ENCODE data around the gene ZNF512B. TPM values are rescaled to one million over a fixed set of nuclear protein-coding genes. Genes with fewer than 3 reads are reported as not detected.

Gene ZNF512B
- polyA plus RNA-seq, 1 donor: 23.0 TPM

- no peak for DNase-seq (ENCODE audit: low read depth)
Measured at GRCh38 chr20:63950701-63951397, 18.9 kb downstream of the ZNF512B start.

- DNase-seq (ENCODE audit: low read depth): no peak
Measured at GRCh38 chr20:63947638-63948456, 21.9 kb downstream of the ZNF512B start.

DNA sequence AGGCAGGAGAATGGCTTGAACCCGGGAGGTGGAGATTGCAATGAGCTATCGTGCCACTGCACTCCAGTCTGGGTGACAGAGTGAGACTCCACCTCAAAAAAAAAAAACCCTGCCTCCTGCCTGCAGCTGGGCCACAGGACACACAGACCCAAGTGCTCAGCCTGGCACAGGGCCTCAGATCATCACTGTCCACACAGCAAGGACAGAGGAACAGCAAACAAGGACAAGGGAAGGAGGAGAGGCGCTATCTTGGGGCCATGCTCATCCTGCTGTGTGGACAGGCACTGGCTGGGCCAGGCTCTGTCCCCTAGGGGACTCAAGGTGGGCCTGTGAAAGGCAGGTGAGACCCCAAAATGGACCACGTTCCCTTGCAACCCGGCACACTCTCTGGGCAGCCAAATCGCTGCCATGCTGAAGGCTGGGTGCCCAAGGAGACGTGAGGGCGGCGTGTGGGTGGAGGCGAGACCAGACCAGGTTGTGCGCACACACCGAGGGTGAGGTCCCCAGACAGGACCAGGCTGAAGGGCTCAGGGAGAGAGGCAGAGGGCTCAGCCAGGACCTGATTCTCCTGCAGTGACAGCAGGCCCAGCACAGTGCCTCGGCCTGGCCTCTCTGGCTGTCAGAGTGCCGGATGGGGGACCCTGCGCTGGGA, 22.6 kb downstream of the ZNF512B start:
- no peak for DNase-seq (ENCODE audit: low read depth)

DNA sequence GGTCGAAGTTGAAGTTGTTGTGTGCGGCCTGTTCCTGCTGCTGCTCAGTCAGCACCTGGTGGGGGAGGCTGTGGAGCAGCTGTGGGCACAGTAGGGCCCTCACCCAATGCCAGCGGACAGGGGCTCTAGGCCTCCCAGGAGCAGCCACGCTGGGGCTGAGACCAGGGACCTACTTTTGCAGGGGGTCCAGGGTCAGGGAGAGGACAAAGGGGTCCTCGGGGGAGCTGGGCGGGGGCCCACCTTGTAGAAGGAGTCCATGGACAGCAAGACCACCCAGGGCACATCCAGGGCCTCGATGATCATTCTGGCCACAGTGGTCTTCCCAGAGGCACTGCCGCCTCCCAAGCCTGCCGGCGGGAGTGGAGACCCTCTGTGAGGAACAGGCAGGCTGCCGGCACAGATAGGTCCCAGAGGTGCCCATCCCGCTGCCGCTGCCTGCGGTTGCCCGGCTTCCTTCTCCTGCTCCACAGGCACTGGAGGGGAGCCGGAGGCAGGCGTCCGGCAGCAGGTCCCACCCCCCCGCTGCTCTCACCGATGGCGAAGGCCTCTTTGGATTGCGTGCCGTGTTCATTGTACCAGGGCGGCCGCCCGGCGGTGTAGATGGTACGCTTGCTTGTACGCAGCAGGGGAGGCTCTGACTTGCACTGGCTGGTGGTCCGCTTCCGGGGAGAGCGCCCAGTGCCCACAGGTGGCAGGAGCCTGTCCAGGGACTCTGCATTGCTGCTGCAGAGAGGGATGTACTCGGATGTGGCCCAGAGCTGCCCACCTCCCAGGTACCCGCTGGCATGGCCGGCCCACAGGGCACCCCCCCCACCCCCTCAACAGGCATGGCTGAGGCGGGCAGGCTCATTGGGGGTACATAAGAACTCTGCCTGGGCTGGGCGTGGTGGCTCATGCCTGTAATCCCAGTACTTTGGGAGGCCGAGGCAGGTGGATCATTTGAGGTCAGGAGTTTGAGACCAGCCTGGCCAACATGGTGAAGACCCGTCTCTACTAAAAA, 23.5 kb downstream of the ZNF512B start:
- no peak for DNase-seq (ENCODE audit: low read depth)

DNA sequence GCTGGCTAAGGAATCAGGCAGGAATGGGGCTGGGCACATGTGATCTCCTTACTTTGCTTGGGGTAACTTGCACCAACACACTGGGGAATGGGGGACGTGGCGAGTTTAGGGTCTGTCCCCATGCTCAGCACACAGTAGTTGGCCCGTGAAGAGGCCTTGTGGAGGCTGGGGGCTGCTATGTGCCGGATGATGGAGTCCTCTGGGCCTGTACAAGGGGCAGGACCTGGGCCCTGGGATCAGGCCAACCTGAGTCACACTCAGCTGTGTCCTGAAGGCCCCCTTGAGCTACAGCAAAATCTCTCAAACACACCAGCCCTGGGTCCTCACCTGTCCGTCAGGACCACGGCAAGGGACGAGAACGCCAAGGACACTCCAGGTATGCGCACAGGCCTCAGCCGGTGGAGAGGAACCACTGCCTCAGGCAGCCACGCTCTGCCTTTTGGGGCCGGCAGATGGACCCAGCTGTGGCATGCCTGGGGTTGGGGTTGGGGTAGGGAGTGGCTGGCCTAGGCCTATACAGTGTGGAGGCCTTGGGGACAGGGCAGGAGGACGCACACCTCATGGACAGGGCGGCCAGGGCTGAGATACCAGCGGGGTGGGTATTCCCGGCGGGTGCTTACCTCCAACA, 24.6 kb downstream of the ZNF512B start:
- no peak for DNase-seq (ENCODE audit: low read depth)

DNA sequence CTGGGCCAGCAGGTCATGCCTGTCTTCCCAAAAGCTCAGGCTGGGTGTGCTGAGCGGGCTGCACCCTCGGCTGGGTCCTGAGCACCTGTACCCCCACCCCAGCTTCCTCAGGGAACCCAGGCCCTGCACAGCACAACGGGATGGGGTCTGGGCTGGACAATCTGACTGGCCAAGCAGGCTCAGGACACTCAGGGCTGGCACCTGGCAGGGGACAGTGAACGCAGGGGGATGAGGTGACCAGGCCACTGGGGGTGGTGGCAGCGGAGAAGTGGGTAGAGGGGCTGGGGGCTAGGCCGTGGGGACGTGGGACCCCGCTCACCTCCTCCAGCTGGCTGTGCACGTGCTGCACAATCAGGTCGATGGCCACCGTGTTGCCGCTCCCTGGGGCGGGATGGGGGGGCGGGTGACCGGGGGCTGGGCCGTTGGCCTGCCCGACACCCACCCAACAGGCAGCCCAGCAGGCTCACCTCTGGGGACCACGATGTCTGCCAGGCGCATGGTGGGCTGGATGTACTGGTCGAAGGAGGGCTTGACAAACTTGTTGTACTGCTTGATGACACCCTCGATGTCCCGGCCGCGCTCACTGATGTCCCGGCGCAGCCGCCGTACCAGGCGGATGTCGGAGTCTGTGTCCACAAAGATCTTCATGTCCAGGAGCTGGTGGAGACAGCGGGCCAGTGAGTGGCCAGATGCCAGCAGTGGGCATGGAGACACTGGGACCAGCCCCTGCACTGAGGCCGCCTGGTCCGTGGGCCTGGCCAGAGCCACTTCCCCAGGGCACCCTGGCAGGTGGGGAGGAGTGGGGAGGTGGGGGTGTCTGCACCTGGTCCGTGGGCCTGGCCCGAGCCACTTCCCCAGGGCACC, 25.4 kb downstream of the ZNF512B start:
- DNase-seq (ENCODE audit: low read depth): no peak

GRCh38 chr20:63943808-63944077, 26.0 kb downstream of the ZNF512B start:
- no peak for DNase-seq (ENCODE audit: low read depth)

GRCh38 chr20:63942969-63943807, 26.5 kb downstream of the ZNF512B start:
- no peak for DNase-seq (ENCODE audit: low read depth)

DNA sequence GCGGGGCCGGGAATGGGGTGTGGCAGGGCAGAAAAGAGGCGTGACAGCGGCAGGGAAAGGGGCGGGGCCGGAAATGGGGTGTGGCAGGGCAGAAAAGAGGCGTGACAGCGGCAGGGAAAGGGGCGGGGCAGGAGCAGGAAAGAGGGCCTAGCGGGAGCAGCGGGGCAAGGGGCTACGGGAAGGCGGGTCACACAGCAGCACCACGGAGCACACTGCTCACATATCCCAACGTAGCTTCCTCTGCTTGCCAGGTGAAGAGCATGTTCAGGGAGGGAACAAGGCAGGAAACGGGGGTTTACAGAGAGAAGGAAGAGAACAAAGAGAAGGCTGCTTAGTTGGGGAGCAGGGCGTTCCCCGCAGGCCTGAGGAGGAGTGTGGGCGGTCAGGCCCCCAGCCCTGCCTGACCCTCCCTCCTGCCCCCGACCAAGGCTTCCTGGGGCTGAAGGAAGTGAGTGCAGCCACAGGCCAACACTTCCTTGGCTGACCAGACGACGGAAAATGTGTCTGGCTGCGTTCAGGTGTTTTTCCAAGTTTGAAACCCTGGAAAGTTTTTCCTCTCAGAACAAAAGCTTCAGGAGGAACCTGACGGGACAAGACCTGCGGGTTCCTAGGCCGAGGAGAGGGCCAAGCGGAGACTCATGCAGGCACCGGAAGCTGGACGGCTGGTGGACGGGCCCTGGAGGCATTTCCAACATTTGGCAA, 27.3 kb downstream of the ZNF512B start:
- DNase-seq (ENCODE audit: low read depth): no peak

DNA sequence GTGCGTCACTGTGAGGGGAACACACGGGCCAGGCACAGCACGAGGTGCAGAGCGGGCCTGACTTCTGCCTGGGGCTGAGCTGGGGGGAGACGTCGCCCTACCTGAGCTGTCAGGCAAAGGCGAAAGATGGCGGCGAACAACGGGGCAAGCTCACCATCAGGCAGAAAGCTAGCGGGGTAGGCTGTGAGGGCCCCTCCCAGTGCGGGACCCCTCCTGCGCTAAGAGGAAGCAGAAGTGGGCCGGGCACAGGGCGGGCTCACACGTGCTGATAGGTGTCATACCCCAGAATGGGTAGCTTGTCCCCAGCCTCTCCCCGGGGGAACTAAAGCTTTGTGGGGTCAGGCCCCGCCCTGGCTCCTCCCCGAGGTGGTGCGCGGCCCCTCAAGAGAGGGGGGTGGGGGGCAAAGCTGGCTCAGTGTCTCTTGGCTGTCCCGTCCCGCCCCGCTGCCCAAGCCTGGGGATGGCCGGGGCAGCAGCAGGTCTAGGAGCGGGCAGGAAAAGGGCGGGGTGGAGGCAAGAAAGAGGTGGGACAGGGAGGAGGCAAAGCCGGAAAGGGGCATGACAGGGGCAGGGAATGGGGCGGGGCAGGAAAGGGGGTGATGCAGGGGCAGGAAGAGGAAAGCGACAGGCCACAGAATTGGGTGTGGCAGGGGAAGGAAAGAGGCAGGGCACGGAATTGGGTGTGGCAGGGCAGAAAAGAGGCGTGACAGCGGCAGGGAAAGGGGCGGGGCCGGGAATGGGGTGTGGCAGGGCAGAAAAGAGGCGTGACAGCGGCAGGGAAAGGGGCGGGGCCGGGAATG, 28.2 kb downstream of the ZNF512B start:
- DNase-seq (ENCODE audit: low read depth): no peak

DNA sequence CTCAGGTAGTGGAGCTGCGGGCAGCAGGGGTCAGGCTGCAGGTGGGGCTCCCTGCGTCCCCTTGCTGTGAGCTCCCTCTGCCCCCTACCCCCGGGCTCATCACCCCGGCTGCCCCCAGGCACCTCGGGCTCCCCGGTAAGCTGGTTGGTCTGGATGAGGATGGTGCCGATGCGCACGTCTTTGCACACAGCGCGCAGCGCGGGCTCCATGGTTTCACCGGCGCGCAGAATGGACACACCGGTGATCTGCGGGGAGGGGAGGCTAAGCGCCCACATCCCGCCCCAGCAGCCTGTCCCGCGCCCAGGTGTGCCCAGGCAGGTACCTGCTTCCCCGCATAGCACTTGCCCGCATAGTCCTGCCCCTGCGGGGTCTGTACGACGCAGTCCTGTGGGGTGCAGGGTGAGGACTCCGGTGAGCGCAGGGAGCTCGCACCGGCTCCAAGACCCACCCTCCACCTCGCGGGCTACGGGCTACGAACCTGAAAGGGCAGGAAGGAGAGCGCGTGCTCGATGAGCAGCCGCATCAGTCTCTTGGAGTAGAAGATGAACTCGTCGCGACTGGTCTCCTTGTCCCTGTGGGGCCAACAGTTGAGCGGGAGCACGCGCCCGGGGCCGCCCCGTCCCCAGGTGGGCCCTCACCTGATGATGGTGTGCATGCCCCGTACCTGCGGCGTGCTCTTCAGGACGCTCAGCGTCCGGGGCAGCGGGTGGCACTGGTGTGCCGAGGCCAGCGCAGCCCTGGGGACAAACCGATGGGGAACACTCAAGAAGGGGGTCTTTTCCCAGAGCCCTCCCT, 29.1 kb downstream of the ZNF512B start:
- DNase-seq (ENCODE audit: low read depth): no peak

DNA sequence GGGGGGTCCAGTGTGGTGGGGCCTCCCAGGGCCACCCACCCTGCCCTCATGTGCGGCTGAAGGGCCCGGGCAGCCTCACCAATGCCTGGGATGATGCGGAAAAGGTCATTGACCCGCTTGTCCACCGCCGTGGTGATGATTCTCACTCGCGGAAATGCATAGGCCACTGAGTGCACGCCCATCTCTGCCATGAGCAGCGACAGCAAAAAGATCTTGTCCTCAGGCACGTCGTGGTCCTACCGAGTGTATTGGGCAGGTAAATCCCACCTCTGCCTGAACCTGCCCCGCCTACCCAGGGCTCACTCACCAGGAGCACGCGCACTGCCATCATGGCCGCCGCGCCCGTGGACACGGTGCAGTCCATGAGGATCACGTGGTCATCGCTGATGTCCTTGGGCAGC, 29.7 kb downstream of the ZNF512B start:
- DNase-seq (ENCODE audit: low read depth): no peak

- DNase-seq (ENCODE audit: low read depth): no peak
Measured at GRCh38 chr20:63939061-63939935, 30.4 kb downstream of the ZNF512B start.

- DNase-seq (ENCODE audit: low read depth): no peak
Measured at GRCh38 chr20:63937596-63937995, 32.1 kb downstream of the ZNF512B start.

DNA sequence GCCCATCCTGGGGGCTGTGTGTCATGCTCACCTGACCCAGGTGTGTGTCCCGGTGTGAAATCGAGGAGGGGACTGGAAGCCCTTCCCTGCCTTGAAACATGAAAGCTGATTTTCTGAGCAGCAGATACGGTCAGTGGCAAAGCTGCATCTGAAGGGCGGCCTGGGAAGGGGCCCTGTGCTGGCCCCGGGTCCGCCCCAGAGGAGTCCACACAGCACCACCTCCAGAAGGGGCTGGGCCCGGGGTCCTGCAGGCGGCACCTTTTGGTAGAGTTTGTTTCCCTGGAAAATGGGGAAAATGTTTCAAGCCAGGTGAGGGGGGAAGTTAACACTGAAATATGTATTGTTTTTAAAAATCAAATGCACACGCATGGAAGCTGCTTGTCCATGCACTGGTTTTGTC, 34.3 kb downstream of the ZNF512B start:
- DNase-seq (ENCODE audit: low read depth): no peak

Data from forelimb muscle (tissue), 1 donor.